ENCODE data around the gene DNAJC11. TPM values are rescaled to one million over a fixed set of nuclear protein-coding genes. Genes with fewer than 3 reads are reported as not detected.
A peak's percentile ranks its signal among the peaks of the same experiment; 100 is the strongest.
"Not testable (repeated sequence)": the region's sequence is repeated elsewhere in the genome, so short reads cannot be mapped to it uniquely, and the experiment has no call there.

DNAJC11 gene
- total RNA-seq, 1 experiment from 2014 or later, result 33.4 TPM

GRCh38 chr1:6657138-6657537, 44.5 kb downstream of the DNAJC11 start:
- Histone ChIP-seq H3K27ac (ENCODE audit: low read length) (no peak overlapping the region), H3K4me1 (ENCODE audit: low read length) (no peaks in the 10 kb centered on the region), H3K4me2 (ENCODE audit: low read depth, low read length, poor library complexity, severe bottlenecking) (no peak overlapping the region), H4K20me1 (ENCODE audit: insufficient read depth, low read depth, low read length) (no peaks in the 10 kb centered on the region), H3K27me3 (ENCODE audit: low read length) (no peaks in the 10 kb centered on the region), H3K36me3 (ENCODE audit: insufficient read depth, low read length) (peaks cover 12% of the 10 kb centered on the region; the same call in 1 of the 2 replicates), H3K9me3 (ENCODE audit: low read length) (no peaks in the 10 kb centered on the region), H3K9me2 (replicated peaks; ENCODE audit: insufficient read depth, low read length) (no peaks in the 10 kb centered on the region), H3K79me2 (ENCODE audit: low read length) (peaks cover 46% of the 10 kb centered on the region), H3K9ac (ENCODE audit: low read length) (no peak overlapping the region), H2AFZ (ENCODE audit: low read length) (no peak overlapping the region), H3K4me3 (ENCODE audit: low read length) (no peak overlapping the region)
- DNase-seq, result no peak

GRCh38 chr1:6653436-6654290, 48.0 kb downstream of the DNAJC11 start:
- DNase-seq, result no peak
- Histone ChIP-seq H3K9me3 (ENCODE audit: low read length) (no peaks in the 10 kb centered on the region), H4K20me1 (ENCODE audit: insufficient read depth, low read depth, low read length) (no peaks in the 10 kb centered on the region), H3K27me3 (ENCODE audit: low read length) (no peaks in the 10 kb centered on the region), H3K79me2 (ENCODE audit: low read length) (peaks cover 22% of the 10 kb centered on the region), H2AFZ (ENCODE audit: low read length) (no peak overlapping the region), H3K36me3 (ENCODE audit: insufficient read depth, low read length) (peaks cover 15% of the 10 kb centered on the region; the same call in 1 of the 2 replicates), H3K9ac (ENCODE audit: low read length) (no peak overlapping the region), H3K27ac (ENCODE audit: low read length) (no peak overlapping the region), H3K4me3 (ENCODE audit: low read length) (no peak overlapping the region), H3K9me2 (replicated peaks; ENCODE audit: insufficient read depth, low read length) (no peaks in the 10 kb centered on the region), H3K4me2 (ENCODE audit: low read depth, low read length, poor library complexity, severe bottlenecking) (no peak overlapping the region), H3K4me1 (ENCODE audit: low read length) (no peaks in the 10 kb centered on the region)

- H3K36me3 ChIP-seq (ENCODE audit: insufficient read depth, low read length), result peaks cover 15% of the 10 kb centered on the region; the same call in 1 of the 2 replicates
These were observed 48.6 kb downstream of the DNAJC11 start for GRCh38 chr1:6652986-6653385.

GRCh38 chr1:6651909-6652308, 49.7 kb downstream of the DNAJC11 start:
- H3K9me3 ChIP-seq (ENCODE audit: low read length), result no peaks in the 10 kb centered on the region
- H4K20me1 ChIP-seq (ENCODE audit: insufficient read depth, low read depth, low read length), result no peaks in the 10 kb centered on the region
- H3K4me3 ChIP-seq (ENCODE audit: low read length), result no peak overlapping the region
- H3K27ac ChIP-seq (ENCODE audit: low read length), result no peak overlapping the region
- H3K9ac ChIP-seq (ENCODE audit: low read length), result no peak overlapping the region
- no peaks in the 10 kb centered on the region for H3K9me2 ChIP-seq (replicated peaks; ENCODE audit: insufficient read depth, low read length)
- H3K79me2 ChIP-seq (ENCODE audit: low read length), result peaks cover 13% of the 10 kb centered on the region
- H3K27me3 ChIP-seq (ENCODE audit: low read length), result no peaks in the 10 kb centered on the region
- no peak overlapping the region for H3K4me2 ChIP-seq (ENCODE audit: low read depth, low read length, poor library complexity, severe bottlenecking)
- no peak for DNase-seq
- H3K4me1 ChIP-seq (ENCODE audit: low read length), result no peaks in the 10 kb centered on the region
- peaks cover 15% of the 10 kb centered on the region; the same call in 1 of the 2 replicates for H3K36me3 ChIP-seq (ENCODE audit: insufficient read depth, low read length)
- H2AFZ ChIP-seq (ENCODE audit: low read length), result no peak overlapping the region

More at GRCh38 chr1:6652986-6653385, 48.6 kb downstream of the DNAJC11 start:
- Histone ChIP-seq H3K4me3 (ENCODE audit: low read length) (no peak overlapping the region), H4K20me1 (ENCODE audit: insufficient read depth, low read depth, low read length) (no peaks in the 10 kb centered on the region), H3K9me3 (ENCODE audit: low read length) (no peaks in the 10 kb centered on the region), H3K27me3 (ENCODE audit: low read length) (no peaks in the 10 kb centered on the region), H3K4me2 (ENCODE audit: low read depth, low read length, poor library complexity, severe bottlenecking) (no peak overlapping the region), H2AFZ (ENCODE audit: low read length) (no peak overlapping the region), H3K27ac (ENCODE audit: low read length) (no peak overlapping the region), H3K9me2 (replicated peaks; ENCODE audit: insufficient read depth, low read length) (no peaks in the 10 kb centered on the region), H3K9ac (ENCODE audit: low read length) (no peak overlapping the region), H3K4me1 (ENCODE audit: low read length) (no peaks in the 10 kb centered on the region), H3K79me2 (ENCODE audit: low read length) (peaks cover 17% of the 10 kb centered on the region)
- DNase-seq, result no peak

- H3K4me3 ChIP-seq (ENCODE audit: low read length), result no peak overlapping the region
- H2AFZ ChIP-seq (ENCODE audit: low read length), result no peak overlapping the region
- H3K27ac ChIP-seq (ENCODE audit: low read length), result no peak overlapping the region
- H3K27me3 ChIP-seq (ENCODE audit: low read length), result no peaks in the 10 kb centered on the region
- H3K36me3 ChIP-seq (ENCODE audit: insufficient read depth, low read length), result peaks cover 27% of the 10 kb centered on the region
- DNase-seq, result no peak
- H3K4me1 ChIP-seq (ENCODE audit: low read length), result no peaks in the 10 kb centered on the region
- H3K79me2 ChIP-seq (ENCODE audit: low read length), result no peaks in the 10 kb centered on the region
- no peaks in the 10 kb centered on the region for H3K9me2 ChIP-seq (replicated peaks; ENCODE audit: insufficient read depth, low read length)
- H3K9me3 ChIP-seq (ENCODE audit: low read length), result no peaks in the 10 kb centered on the region
- H3K4me2 ChIP-seq (ENCODE audit: low read depth, low read length, poor library complexity, severe bottlenecking), result no peak overlapping the region
- no peak overlapping the region for H3K9ac ChIP-seq (ENCODE audit: low read length)
- no peaks in the 10 kb centered on the region for H4K20me1 ChIP-seq (ENCODE audit: insufficient read depth, low read depth, low read length)
These were observed 53.1 kb downstream of the DNAJC11 start for GRCh38 chr1:6648556-6648955.

GRCh38 chr1:6646499-6647148, 55.0 kb downstream of the DNAJC11 start:
- no peaks in the 10 kb centered on the region for H4K20me1 ChIP-seq (ENCODE audit: insufficient read depth, low read depth, low read length)
- H3K27me3 ChIP-seq (ENCODE audit: low read length), result no peaks in the 10 kb centered on the region
- H3K9me3 ChIP-seq (ENCODE audit: low read length), result no peaks in the 10 kb centered on the region
- no peaks in the 10 kb centered on the region for H3K4me1 ChIP-seq (ENCODE audit: low read length)
- H2AFZ ChIP-seq (ENCODE audit: low read length), result no peak overlapping the region
- H3K9ac ChIP-seq (ENCODE audit: low read length), result no peak overlapping the region
- H3K36me3 ChIP-seq (ENCODE audit: insufficient read depth, low read length), result peaks cover 17% of the 10 kb centered on the region
- DNase-seq, result peak; percentile 82
- no peaks in the 10 kb centered on the region for H3K9me2 ChIP-seq (replicated peaks; ENCODE audit: insufficient read depth, low read length)
- H3K27ac ChIP-seq (ENCODE audit: low read length), result no peak overlapping the region
- H3K4me3 ChIP-seq (ENCODE audit: low read length), result no peak overlapping the region
- H3K79me2 ChIP-seq (ENCODE audit: low read length), result no peaks in the 10 kb centered on the region
- no peak overlapping the region for H3K4me2 ChIP-seq (ENCODE audit: low read depth, low read length, poor library complexity, severe bottlenecking)

- Histone ChIP-seq H3K4me3 (ENCODE audit: low read length) (no peak overlapping the region), H3K27me3 (ENCODE audit: low read length) (no peaks in the 10 kb centered on the region), H3K9ac (ENCODE audit: low read length) (no peak overlapping the region), H3K9me3 (ENCODE audit: low read length) (no peaks in the 10 kb centered on the region), H3K9me2 (replicated peaks; ENCODE audit: insufficient read depth, low read length) (no peaks in the 10 kb centered on the region), H3K36me3 (ENCODE audit: insufficient read depth, low read length) (peaks cover 14% of the 10 kb centered on the region), H3K79me2 (ENCODE audit: low read length) (no peaks in the 10 kb centered on the region), H3K4me2 (ENCODE audit: low read depth, low read length, poor library complexity, severe bottlenecking) (no peak overlapping the region), H2AFZ (ENCODE audit: low read length) (no peak overlapping the region), H3K4me1 (ENCODE audit: low read length) (no peaks in the 10 kb centered on the region), H3K27ac (ENCODE audit: low read length) (no peak overlapping the region), H4K20me1 (ENCODE audit: insufficient read depth, low read depth, low read length) (no peaks in the 10 kb centered on the region)
- no peak for DNase-seq
These were observed 56.6 kb downstream of the DNAJC11 start for GRCh38 chr1:6645018-6645417.

- H4K20me1 ChIP-seq (ENCODE audit: insufficient read depth, low read depth, low read length); H3K27ac ChIP-seq (ENCODE audit: low read length); H3K27me3 ChIP-seq (ENCODE audit: low read length); H2AFZ ChIP-seq (ENCODE audit: low read length); H3K9ac ChIP-seq (ENCODE audit: low read length); DNase-seq; H3K9me3 ChIP-seq (ENCODE audit: low read length); H3K79me2 ChIP-seq (ENCODE audit: low read length); H3K4me3 ChIP-seq (ENCODE audit: low read length); H3K9me2 ChIP-seq (replicated peaks; ENCODE audit: insufficient read depth, low read length); H3K4me2 ChIP-seq (ENCODE audit: low read depth, low read length, poor library complexity, severe bottlenecking): not testable (repeated sequence)
- Histone ChIP-seq H3K4me1 (ENCODE audit: low read length) (peaks cover 11% of the 10 kb centered on the region), H3K36me3 (ENCODE audit: insufficient read depth, low read length) (peaks cover 28% of the 10 kb centered on the region; the same call in 1 of the 2 replicates)
These were observed 60.7 kb downstream of the DNAJC11 start for GRCh38 chr1:6640867-6641266.
